Stimulated activated CD4-positive, alpha-beta T cell treated with anti-CD3 and anti-CD28 coated beads, Interleukin-15, amount 100 ng/mL, for 1 hour (primary cell): ENCODE measurements around the gene TDRD9.

Experiments used
- DNase-seq, 2 donors: peaks; one replicate each; pipeline ENCODE4 v3.0.0-alpha.2; 2020; ENCODE audit warnings: low read depth in 1 of 2, low spot score in 1 of 2

TDRD9 gene

DNA sequence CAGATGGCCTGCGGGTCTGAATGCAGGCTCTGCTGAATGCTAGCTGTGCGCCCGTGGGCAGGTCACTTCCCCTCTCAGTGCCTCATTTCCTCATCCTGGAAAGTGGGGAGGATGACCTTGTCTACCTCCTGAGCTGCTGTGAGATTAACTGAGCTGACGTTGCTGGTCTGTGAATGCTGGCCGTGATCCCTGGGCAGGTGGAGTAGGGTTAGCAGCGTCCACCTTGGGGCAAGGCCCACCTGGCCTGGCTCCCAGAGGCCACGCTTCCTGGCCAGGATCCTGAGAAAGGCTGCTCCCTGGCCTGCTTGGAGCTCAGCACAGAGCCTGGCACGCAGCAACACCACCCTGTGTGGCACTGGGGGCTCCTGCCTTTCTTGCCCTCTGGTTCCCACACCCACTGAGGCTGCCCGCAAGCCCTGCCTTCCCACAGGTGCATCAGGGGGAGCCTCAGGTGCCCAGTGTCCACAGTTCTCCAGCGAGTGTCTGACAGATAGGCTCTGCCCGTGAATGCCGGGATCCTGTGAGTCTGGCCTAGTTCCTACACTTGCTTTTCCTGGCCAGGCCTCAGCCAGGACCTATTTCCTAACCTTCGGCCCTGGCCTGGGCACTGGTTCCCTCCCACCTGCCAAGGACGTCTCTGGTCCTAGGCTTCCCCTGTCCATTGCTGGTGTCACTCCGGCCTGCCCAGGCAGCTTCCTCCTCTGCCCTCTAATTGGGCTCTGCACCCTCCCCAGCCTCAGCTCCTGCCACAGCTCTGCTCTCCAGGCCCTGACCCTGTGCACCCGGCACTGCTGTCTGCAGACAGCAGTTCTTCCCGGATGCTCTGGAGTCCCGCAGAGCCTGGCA lies 37.2 kb upstream of the TDRD9 start:
- no peak for DNase-seq

DNA sequence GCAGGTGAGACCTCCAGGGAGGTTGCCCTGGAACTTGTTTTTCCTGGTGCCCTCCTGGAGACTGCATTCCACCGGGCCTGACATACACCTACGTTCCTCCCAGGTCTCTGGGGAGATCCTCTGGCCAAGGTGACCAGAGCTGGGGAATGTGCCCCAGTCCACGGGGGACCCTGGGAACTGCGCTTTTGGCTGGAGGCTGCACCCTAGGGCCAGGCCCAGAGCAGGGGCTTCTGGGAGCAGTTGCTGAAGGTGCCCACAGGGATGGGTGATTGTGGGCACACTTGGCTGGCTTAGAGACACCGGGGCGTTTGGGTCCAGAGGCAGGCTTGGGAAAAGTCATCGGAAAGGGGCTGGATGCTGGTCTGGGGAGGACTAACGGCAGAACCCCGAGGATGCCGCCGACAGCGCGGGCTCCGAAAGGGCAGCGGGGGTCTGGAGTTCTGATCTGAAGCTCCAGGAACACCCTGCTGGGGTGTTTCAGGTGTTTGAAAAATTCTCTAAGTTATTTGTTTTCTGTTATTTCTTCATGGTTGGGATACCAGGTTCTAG lies 36.5 kb upstream of the TDRD9 start:
- no peak for DNase-seq

DNA sequence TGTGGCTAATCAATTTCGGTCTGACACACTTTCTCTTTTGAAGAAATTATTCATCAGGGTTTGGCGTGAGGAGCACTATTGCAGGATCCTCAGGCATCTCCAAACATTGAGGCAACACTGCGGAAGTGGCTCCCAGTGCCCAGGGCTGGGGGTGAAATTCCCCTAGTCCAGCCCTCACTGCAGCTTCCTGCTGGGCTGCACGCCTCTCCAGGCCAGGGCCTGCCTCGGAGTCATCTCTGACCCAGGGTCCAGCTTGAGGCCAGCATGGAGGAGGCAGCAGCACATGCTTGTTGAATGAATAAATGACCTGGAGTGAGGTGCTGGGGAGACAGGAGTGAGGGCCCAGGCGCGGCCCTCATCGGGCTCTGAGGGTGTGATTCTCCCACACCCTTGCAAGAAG lies 36.0 kb upstream of the TDRD9 start:
- DNase-seq, result no peak

DNA sequence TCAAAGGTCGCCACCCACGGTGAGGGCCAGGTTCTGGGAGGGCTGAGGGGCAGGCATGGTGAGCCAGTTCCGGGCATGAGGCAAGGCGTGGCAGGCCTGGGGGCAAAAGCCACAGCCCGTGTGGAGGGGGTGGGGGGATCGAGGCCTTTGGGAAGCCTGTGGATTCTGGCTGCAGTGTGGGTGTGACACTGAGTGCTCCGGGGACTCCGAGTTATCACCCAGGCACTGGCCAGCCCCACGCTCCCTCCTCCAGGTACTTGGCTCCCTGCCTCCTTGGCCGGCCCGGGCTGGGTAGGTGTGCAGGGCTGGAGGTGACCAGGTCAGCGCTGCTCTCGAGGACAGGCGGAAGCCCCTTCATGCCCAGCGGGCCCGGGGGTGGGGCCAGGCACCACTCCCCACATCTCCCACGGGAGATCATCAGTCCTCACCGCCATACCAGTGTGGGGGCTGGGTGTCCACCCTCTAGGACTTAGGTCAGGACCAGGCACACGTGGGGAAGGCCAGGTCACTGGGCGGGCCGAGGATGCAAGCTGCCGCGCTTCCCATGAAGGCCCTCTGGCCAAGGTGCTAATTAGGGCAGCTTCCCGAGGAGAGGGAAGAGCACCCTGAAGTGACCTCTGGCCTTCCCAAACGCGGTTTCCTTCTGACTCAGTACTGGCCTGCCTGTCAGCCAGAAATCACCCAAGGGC lies 34.1 kb upstream of the TDRD9 start:
- no peak for DNase-seq

DNA sequence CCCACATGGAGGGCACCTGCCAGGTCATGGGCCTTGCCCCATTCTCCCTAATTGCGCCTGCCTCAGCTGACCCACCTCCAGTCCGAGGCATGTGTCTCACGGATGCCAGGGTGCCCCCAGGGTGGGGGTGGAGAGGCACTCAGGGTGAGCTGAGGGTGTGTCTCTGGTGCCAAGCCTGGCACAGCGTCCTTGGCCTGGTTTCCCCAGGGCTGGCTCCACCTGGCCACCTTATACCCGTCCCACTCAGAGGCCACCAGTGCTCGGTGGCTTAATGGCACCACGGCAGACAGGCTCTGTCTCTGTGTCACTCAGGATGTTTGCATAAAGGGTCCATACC lies 33.6 kb upstream of the TDRD9 start:
- DNase-seq, result no peak

DNA sequence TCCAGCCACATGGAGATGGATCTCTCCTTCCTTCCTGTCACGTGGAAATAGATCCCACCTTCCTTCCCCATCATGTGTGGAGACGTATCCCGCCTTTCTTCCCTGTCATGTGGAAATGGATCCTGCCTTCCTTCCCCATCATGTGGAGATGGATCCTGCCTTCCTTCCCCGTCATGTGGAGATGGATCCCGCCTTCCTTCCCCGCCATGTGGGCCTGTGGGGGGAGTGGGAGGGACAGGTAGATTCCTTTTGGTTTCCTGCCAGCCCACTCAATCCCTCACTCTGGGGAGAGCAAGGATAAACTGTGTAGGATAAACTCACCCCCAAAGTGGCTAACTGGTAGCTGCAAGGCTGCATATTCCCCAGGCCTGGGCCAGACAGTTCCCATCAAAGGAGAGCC lies 31.7 kb upstream of the TDRD9 start:
- DNase-seq, result no peak

DNA sequence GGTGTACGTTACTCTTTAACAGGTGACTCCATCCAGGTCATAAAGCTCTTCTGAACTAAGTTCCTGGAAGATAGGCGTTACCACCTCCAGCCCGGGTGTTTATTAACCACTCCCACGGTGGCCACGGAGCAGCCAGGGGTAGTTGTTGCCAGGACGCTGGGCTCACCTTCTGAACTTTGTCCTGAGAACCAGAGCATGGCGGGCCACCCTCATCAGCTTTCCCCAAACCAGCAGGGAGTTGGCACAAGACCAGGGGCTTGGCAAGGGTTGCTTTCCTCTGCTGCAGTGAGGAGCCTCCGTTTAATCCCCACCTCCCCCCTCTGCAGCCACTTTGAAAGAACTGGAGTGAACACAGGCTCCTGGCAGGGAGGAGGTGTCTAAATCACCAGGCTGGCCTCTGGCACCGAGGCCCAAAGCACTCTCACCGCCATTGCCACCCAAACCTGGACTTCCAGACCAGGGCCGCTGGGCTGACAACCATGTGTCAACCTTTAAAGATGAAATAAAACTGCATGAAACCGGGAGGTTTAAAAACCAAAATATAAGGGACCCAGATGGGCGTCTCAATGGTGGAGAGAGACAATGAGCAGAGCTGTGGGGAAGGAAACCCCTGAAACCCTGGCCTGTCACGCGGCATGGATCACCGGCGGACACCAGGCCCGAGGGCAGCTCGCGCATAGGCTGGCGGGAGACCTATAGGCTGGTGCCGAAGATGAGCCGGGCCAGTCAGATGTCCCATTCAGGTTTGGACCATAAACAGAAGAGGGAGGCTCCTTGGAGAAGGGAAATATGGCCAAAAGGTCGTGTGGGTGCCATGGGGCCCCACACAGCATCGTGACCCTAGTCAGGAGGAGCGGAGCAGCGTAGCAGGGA lies 30.9 kb upstream of the TDRD9 start:
- DNase-seq, result no peak

DNA sequence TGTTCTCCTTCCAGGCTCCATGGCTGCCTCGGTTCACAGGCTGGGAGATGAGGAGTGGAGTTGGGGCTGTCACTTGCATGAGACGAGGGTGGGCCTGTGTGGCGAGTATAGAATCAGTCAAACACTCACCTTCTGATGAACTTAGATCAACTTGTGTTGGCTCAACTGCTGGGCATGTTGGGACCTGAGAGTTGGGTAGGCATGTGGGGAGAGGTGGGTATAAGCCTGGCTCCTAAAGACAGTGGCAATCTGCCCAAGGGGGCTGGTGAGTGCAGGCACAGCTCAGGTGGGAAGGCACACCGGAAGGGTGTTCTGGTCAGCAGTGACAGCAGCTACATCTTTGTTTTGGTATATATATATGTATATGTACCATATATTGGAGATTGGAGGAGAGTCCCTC lies 30.1 kb upstream of the TDRD9 start:
- DNase-seq, result no peak

DNA sequence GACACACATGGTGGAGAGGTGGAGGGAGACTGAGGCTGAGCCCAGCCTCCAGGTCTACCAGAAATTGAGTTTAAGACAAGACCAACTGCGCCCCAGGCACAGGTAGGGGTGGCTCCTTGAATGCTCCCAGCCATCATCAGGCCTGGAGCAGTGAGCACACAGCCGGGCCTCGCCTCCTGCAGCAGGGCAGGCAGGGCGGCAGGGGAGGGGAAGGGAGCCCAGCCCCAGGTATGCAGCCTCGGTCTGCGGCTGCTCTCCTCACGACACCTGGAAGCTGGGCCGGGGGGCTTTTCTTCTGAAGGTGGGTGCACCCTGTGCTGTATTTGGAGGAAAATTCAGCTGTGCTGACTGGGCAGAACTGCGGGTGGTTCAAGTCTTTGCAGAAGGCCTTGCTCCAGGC lies 29.5 kb upstream of the TDRD9 start:
- no peak for DNase-seq

DNA sequence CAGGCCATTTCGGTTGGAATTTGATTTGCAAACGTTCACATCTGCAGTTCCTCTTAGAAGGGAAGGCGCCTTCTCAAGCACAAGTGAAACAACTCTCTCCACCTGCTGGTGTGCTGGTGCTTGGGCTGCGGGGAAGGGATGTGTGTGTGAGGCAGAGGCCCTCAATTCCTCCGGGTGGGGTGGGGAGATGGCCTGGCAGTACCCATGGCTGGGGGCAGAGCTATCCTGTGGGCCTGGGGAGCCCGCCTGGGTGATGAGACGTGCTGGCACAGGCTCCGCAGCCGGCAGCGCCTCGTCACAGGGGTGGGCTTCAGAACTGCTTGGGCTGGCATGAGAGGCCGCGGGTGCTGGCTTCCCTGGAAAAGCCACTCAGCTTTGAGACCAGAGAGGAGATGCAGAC lies 28.9 kb upstream of the TDRD9 start:
- DNase-seq, result no peak

DNA sequence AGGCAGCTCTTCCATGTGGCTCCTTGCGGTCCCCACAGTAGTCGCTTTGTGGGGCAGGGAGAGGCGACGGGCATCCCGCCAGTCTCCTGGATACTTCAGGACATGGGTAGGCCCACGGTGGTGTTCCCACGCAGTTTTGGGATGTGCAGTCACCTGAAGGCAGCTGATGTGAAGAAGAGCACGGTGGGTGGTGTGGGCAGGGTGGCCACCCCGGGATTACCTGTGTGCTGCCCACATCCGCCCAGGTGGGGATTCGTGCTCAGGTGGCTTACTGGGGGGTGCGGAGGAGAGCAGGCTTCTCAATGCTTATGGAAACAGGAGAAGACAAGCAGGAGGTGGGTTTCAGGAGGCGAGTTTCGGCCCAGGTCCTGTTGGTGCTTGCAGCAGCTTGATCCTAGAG lies 28.4 kb upstream of the TDRD9 start:
- no peak for DNase-seq

DNA sequence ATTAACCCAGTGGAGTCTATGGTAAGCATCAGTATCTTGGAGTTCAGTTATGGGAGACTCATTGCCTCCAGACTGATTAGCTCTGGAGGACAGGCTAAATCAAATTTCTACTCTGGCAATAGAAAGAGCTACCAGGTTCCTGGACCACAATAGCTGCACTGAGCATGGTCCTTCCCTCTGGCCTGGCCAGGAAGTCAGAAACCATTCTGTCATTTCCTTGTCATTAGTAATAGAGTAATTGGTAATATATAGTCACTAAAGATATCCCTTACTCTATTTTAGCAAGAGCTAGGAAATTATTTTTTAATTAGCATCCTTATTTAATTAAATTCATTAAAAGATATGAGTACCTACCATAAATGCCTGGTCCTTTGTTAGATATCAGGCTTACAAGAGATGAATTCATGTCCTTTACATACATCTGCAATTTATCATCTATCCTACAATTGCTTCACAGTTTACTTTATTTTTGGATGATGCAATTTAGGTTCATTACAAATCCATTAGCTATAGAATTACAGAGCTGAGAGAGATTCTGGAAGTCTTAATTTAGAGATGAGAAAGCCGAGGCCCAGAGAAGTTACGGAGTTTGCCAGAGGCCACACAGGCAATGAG lies 23.7 kb upstream of the TDRD9 start:
- DNase-seq, result no peak

DNA sequence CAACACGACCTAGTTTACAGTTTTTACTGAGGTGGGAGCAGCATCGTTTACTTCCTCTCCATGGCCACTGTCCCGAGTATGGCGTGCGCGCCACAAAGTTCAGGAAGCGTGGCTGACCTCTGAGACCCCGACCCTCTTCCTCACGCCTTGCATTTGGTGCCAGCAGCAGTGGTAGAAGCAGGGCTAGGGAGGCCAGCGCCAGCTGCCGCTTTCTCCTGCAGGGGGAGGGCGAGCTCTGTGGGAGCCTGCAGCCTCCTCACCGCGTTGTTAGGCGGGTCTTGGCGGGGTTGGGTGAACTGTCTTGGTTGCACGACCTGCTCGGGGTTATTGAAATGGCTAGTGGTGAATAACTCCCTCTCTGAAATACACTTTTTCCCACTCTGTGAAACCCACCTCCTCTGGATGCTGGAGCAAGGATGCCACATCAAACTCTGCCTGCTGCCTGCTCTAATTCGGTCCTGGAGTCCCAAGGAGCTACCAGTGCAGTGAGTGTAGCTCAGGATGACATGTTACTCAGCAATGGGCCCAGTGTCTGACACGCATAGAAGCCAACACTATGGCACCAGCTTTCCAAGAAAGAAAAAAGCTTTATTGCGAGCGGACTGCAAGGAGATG lies 22.3 kb upstream of the TDRD9 start:
- DNase-seq, result no peak

DNA sequence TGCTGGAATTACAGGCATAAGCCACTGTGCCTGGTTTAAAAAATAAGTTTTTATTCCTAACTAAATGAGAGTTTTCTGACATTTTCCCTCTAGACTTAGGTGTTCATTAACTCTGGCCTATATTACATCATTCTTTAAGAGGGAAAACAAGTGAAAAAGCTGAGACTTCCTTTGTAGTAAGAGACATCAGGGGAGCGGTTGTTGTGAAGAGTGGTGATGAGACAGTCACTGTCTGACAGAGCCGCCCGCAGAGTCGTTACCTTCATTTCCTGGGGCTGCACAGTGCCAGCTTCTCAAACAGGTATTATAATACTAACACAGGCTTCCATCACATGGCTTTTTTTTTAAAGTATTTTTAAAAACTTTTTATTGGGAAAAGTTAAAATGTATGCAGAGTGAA lies 19.7 kb upstream of the TDRD9 start:
- no peak for DNase-seq

DNA sequence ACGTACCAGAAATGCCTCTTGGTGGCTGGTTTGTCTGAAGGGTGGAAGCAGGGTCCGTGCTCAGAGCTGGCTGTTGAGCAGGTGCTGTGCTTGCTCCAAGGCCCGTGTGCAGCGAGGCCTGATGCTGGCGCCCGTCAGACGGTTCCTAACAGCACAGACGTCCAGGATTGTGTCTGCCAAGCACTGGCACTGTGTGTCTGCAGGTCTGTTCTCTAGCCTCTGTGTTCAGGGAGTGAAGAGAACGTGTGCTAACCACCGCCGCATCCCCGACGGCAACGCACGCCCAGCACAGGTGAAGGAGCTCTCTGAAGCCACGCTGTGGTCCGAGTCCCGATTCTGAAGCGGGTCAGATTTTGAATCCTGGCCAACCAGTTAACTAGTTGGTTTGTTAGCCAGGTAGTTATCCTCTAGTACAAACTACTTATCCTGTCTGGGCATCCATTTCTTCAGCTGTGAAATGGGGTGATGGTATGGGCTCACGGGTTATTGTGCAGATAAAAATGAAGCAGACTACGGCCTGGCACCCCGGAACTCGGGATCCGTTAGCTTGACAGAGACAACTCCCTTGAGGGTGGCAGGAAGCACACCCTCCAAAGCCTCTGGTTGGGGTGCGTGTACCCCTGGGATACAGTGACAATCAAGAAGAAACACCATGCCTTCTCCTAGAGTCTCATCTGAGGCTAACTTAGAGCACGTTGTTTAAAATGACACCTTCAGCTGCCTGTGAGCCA lies 18.6 kb upstream of the TDRD9 start:
- DNase-seq, result no peak

DNA sequence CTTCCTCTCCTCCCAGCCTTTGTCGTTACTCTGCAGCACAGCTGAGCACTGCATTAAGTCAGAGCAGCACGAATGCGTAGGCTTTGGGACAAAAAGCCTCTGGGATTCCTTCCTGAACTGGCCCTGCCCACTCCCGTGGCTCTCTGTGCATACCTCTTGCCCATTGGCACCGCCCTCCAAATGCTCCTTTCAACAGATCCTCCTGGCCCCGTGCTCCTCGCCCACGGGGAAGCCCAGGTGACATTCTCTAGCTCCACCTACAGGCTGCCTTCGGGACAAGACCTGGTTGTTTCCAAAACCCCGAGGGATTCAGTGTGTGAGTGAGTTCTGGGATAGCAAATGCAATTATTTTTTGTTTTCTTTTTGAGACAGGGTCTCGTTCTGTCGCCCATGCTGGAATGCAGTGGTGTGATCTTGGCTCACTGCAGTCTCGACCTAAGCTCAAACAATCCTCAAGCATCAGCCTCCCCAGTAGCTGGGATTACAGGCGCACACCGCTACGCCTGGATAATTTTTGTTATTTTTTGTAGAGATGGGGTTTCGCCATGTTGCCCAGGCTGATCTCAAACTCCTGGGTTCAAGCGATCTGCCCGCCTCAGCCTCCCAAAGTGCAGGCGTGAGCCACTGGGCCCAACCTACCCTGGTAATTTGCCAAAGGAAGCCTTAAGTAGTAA lies 17.9 kb upstream of the TDRD9 start:
- DNase-seq, result peak; percentile 47 to 50

DNA sequence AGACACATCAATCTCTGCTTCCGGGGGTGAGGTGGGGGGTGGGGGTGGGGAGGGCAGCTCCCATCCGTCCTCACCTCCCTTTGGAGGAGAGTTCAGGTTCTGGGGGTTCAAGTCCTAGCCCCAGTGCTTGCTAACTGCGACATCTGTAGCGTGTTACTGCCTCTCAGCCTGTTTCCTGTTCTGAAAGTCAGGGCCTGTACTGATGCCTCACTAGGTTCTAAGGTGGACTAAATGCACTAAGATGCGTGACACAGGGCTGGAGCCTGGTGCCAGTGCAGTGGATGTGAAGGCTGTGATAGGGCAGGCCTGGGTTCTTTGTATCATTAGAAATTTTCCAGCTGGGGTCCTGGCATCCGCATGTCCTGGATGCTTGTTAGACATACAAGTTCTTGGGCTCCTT lies 17.3 kb upstream of the TDRD9 start:
- DNase-seq, result no peak

DNA sequence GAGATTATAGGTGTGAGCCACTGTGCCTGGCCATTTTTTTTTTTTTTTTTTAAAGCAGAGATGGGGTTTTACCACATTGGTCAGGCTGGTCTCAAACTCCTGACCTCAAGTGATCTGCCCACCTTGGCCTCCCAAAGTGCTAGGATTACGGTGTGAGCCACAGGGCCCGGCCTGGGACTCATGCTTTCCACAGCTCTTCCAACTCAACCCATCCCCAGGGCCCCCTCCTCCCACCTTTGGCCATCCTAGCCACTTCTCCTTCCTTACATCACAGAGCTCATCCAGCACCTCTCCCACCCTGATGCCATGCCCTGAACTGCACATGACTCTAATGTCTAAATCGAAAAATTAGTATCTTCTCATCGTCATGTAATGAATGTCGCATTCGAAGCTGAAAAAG lies 12.6 kb upstream of the TDRD9 start:
- DNase-seq, result no peak

DNA sequence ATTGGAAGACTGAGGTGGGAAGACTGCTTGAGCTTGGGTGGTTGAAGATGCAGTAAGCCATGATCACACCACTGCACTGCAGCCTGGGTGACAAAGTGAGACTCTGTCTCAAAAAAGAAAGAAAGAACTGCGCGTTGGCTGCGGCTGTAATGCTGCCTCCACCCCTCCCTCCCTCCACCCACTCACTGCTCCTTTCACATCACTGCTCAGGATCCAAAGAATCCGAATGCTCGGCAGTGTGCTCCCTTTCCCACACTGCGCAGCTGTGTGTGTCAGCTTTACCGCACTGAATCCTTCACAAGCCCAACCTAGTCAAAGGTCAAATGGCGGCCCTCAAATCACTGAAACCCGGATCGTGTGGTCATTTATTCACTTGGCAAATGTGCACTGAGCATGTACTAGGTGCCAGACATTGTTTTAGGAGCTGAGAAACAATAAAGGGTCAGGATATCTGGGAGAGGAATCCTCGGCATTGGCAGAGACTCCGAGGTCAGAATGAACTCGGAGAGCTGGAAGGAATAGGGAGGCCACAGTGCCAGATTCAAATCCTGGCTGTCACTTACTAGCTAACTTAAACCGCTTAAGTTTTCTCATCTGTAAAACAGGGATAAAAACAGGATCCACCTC lies 11.5 kb upstream of the TDRD9 start:
- DNase-seq, result no peak
